GM21786 (cell line): ENCODE results near the gene NIPBL.
"Not testable (repeated sequence)": the region's sequence is repeated elsewhere in the genome, so short reads cannot be mapped to it uniquely, and the experiment has no call there.

Experiments used
- ATAC-seq: cut with Tn5 transposase; IDR thresholded peaks from one replicate; pipeline ENCODE4 v1.9.1; 2021; ENCODE audit not compliant: unreplicated experiment

Gene NIPBL

GRCh38 chr5:37082977-37083376 lies 206.4 kb downstream of the NIPBL start:
- not testable (repeated sequence) for ATAC-seq

- ATAC-seq, result not testable (repeated sequence)
Measured at GRCh38 chr5:37086026-37086425, 209.5 kb downstream of the NIPBL start.

- ATAC-seq, result no peak
Measured at GRCh38 chr5:37086466-37087173, 210.1 kb downstream of the NIPBL start.

- ATAC-seq, result no peak
Measured at GRCh38 chr5:37088009-37088408, 211.4 kb downstream of the NIPBL start.

- no peak for ATAC-seq
Measured at GRCh38 chr5:37090123-37090726, 213.7 kb downstream of the NIPBL start.

- ATAC-seq, result no peak
Measured at GRCh38 chr5:37090781-37091180, 214.2 kb downstream of the NIPBL start.

- ATAC-seq, result not testable (repeated sequence)
Measured at GRCh38 chr5:37093795-37094194, 217.2 kb downstream of the NIPBL start.

GRCh38 chr5:37099267-37099666 lies 222.7 kb downstream of the NIPBL start:
- not testable (repeated sequence) for ATAC-seq

GRCh38 chr5:37103302-37103701 lies 226.7 kb downstream of the NIPBL start:
- no peak for ATAC-seq

GRCh38 chr5:37109338-37109737 lies 232.8 kb downstream of the NIPBL start:
- ATAC-seq, result no peak

GRCh38 chr5:37110135-37110534 lies 233.6 kb downstream of the NIPBL start:
- no peak for ATAC-seq

GRCh38 chr5:37111426-37112382 lies 235.1 kb downstream of the NIPBL start:
- ATAC-seq, result peak; percentile 88

GRCh38 chr5:37112383-37112991 lies 235.9 kb downstream of the NIPBL start:
- peak; percentile 41 for ATAC-seq
